Activated CD4-positive, alpha-beta T cell treated with anti-CD3 and anti-CD28 coated beads, Interleukin-2, amount 10 ng/mL, durations not matched to agents 7 days and 5 days (primary cell): ENCODE results near the gene PTPRN2. TPM values are rescaled to one million over a fixed set of nuclear protein-coding genes. Genes with fewer than 3 reads are reported as not detected.
"Not testable (repeated sequence)": the region's sequence is repeated elsewhere in the genome, so short reads cannot be mapped to it uniquely, and the experiment has no call there.

Source experiments
- CTCF ChIA-PET: fragments of 350-600 bp; sonication (Branson Sonifier 250); formaldehyde crosslinking; loops from one replicate; lab custom pipeline; 2021; ENCODE audit warnings: antibody characterized with exemption; lab: Charles Lee
- POLR2A ChIA-PET: fragments of 350-600 bp; sonication (Branson Sonifier 250); formaldehyde crosslinking; loops from one replicate; lab custom pipeline; 2021; ENCODE audit warnings: antibody characterized with exemption; lab: Charles Lee
- DNase-seq: peaks from one replicate; pipeline ENCODE4 v3.0.0-alpha.2; 2020
- H3K27ac Mint-ChIP-seq: one replicate; pipeline ENCODE4 v1.8.0; 2021; ENCODE audit warnings: mild to moderate bottlenecking, moderate library complexity, mixed read lengths
- H3K27me3 Mint-ChIP-seq: one replicate; pipeline ENCODE4 v1.8.0; 2021; ENCODE audit warnings: mixed read lengths
- H3K36me3 Mint-ChIP-seq: one replicate; pipeline ENCODE4 v1.8.0; 2021; ENCODE audit warnings: low read depth, mixed read lengths
- H3K4me1 Mint-ChIP-seq: one replicate; pipeline ENCODE4 v1.8.0; 2021; ENCODE audit warnings: mixed read lengths
- H3K4me3 Mint-ChIP-seq: one replicate; pipeline ENCODE4 v1.8.0; 2021; ENCODE audit warnings: mild to moderate bottlenecking, moderate library complexity, mixed read lengths
- H3K9me3 Mint-ChIP-seq: one replicate; pipeline ENCODE4 v1.8.0; 2021; ENCODE audit warnings: mixed read lengths
- total RNA-seq, 2 experiments: library from RNA; stranded (reverse); gene quantifications; one replicate each; pipeline ENCODE4 v1.2.3, GENCODE V29; 2021

Gene PTPRN2
- total RNA-seq, 2 experiments from 2014 or later = 2.6 to 2.7 TPM

DNA sequence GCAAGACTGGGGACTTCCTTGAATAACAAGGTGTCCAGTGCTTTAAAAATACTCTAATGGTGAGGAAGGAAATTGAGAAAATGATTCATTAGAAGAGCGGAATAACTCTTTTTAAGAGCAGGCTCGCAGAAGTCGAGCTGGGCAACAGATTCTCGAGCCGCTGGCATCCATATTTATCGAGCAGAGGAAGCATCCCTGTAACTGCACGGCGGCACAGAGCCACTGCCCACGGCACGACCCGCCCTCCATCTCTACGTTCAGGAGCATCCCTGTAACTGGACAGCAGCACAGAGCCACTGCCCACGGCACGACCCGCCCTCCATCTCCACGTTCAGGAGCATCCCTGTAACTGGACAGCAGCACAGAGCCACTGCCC lies 334.0 kb downstream of the PTPRN2 start:
- POLR2A ChIA-PET, DNase-seq, H3K27me3 Mint-ChIP-seq: not testable (repeated sequence)

DNA sequence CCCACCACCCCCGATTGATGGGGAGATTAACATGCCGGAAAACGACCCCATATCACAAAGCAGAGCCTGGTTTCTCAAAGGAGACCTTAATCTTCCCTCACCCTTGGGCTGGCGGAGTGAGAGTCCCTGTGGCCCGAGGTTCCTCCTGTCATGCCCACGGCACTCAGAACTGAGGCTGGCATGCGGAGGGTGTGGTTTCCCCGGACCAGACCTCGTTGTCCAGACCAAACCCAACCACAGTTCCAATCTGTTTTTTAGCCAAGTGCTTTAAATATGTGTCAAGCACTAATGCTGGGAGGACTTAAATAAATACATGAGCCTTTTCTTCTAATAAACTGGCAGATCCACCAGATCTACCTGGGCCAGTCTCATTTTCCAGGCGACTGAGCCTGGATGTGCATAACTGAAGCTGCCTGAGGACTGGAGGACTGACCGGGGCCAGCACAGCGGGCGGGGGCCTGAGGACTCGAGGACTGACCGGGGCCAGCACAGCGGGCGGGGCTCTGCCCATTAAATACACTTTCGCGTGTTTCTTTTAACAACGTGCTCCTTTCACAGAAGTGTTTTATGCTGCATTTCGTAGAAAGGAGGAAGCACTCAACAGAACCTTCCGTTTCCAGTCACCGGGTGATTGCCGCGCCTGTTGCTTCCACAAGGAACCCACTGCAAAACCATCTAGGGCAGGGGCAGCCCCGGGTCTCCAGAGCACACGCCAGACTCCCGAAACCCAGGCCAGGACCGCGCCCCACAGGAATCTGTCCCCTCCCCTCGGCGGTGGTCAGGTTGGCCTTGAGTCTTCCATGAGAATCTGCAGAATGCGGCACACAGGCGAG lies 334.6 kb downstream of the PTPRN2 start:
- Mint-ChIP-seq H3K36me3 (no peaks in the 10 kb centered on the region), H3K4me3 (no peak overlapping the region), H3K4me1 (no peaks in the 10 kb centered on the region), H3K27me3 (no peaks in the 10 kb centered on the region), H3K9me3 (peaks cover 4% of the 10 kb centered on the region), H3K27ac (no peak overlapping the region)
- ChIA-PET POLR2A (no interaction called here), CTCF (no interaction called here)
- no peak for DNase-seq

More for the DNA sequence above, 334.0 kb downstream of the PTPRN2 start:
- H3K4me3 Mint-ChIP-seq, H3K4me1 Mint-ChIP-seq, CTCF ChIA-PET, H3K27ac Mint-ChIP-seq, H3K9me3 Mint-ChIP-seq, H3K36me3 Mint-ChIP-seq: not testable (repeated sequence)

DNA sequence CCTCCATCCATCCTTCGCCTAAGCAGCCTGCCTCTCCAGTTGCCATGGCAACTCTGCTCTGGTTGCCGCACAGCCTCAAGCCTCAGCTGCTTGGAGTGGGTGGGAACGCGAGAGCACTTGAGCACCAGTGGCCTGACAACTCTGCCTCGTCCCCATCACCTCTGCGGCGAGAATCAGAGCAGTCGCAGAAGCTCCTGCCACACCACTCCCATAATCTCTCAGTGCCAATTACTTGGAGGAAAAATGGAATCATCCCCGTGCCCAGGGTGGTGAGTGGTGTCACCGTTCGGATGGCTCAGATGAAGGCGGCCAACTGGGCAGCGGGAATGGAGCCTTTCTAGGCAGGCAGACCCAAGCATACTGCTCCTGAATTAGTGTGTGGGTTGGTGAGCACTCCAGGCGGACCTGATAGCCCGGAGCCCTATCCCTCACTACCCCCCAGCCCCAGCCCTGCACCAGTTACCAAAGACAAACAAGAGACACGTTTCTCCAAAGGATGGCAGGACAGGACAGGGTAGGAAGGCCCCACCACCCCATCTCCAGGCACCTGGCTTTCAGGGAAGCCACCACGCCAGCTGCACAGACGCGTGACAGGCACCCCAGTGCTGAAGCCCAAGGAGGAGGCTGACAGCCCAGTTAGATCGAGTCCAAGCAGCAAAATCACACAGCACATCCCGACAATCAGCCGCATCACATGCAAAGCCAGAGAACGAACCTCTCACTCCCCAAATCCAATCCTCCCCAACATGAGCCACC lies 335.4 kb downstream of the PTPRN2 start:
- H3K36me3 Mint-ChIP-seq = no peaks in the 10 kb centered on the region
- H3K9me3 Mint-ChIP-seq = peaks cover 8% of the 10 kb centered on the region
- H3K4me3 Mint-ChIP-seq = no peak overlapping the region
- H3K27me3 Mint-ChIP-seq = no peaks in the 10 kb centered on the region
- no peaks in the 10 kb centered on the region for H3K4me1 Mint-ChIP-seq
- DNase-seq = no peak
- no peak overlapping the region for H3K27ac Mint-ChIP-seq
- POLR2A ChIA-PET = no interaction called here
- CTCF ChIA-PET = no interaction called here

DNA sequence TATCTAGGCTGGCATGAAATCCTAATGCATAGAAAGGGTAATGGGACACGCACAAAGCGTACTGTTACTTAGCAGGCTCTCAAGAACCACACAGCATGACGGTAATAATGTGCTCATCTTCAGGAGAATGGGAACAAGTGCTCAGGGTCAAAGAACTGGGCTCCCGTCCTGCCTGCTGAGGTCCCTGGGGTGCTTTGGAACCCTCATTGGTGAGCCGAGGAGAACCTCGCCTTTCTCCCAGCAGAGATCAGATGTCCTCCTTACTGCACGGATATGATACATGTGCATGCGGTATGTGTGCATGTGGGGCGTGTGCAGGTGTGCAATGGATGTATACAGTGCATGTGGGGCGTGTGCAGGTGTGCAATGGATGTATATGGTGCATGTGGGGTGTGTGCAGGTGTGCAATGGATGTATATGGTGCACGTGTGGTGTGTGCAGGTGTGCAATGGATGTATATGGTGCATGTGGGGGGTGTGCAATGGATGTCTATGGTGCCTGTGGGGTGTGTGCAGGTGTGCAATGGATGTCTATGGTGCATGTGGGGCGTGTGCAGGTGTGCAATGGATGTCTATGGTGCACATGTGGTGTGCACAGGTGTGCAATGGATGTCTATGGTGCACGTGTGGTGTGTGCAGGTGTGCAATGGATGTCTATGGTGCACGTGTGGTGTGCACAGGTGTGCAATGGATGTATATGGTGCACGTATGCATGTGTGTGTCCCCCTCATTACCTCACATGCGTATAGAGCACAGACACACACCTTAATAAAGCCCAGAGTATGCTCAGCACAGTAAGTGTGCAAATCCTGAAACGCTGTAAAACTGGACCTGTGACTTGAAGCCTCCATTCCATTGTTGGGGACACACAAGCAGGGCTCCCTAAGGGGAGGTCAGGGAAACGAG lies 336.3 kb downstream of the PTPRN2 start:
- Mint-ChIP-seq H3K4me3 (no peak overlapping the region), H3K27ac (no peak overlapping the region), H3K36me3 (no peaks in the 10 kb centered on the region), H3K9me3 (peaks cover 8% of the 10 kb centered on the region), H3K4me1 (no peaks in the 10 kb centered on the region), H3K27me3 (no peaks in the 10 kb centered on the region)
- ChIA-PET POLR2A (no interaction called here), CTCF (no interaction called here)
- no peak for DNase-seq

DNA sequence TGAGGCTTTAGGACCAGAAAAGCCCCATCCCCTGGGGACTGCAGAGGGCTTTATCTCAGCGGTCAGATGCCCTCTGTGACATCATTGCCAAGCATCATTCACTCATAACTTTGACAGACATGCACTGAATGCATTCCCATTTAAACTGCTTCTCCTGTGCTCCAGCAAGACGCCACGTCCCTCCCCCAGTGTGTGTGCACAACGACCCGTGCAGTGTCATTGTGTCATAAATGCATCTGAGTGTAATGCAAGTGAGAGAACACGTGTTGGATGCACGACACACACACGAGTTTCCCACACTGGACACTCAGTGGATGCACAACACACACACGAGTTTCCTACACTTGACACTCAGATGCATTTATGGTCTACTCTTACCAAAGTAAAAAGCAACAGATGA lies 337.9 kb downstream of the PTPRN2 start:
- ChIA-PET POLR2A (no interaction called here), CTCF (no interaction called here)
- Mint-ChIP-seq H3K4me3 (no peak overlapping the region), H3K27me3 (no peaks in the 10 kb centered on the region), H3K9me3 (peaks cover 11% of the 10 kb centered on the region), H3K4me1 (no peaks in the 10 kb centered on the region), H3K36me3 (no peaks in the 10 kb centered on the region), H3K27ac (no peak overlapping the region)
- DNase-seq = no peak

DNA sequence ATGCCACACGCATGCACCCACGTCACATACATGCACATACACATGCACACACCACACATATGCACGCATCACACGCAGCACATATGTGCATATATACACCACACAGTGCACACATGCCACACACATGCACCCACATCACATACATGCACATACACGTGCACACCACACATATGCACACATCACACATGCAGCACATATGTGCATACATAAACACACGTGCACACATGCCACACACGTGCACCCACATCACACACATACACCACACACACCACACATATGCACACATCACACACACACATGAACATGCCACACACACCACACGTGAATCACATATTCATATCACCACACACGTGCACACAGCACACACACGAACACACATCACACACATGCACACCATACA lies 338.8 kb downstream of the PTPRN2 start:
- POLR2A ChIA-PET = no interaction called here
- Mint-ChIP-seq H3K27me3 (no peaks in the 10 kb centered on the region), H3K9me3 (peaks cover 11% of the 10 kb centered on the region), H3K27ac (no peak overlapping the region), H3K4me3 (no peak overlapping the region), H3K36me3 (no peaks in the 10 kb centered on the region), H3K4me1 (no peaks in the 10 kb centered on the region)
- CTCF ChIA-PET = no interaction called here
- DNase-seq = no peak

DNA sequence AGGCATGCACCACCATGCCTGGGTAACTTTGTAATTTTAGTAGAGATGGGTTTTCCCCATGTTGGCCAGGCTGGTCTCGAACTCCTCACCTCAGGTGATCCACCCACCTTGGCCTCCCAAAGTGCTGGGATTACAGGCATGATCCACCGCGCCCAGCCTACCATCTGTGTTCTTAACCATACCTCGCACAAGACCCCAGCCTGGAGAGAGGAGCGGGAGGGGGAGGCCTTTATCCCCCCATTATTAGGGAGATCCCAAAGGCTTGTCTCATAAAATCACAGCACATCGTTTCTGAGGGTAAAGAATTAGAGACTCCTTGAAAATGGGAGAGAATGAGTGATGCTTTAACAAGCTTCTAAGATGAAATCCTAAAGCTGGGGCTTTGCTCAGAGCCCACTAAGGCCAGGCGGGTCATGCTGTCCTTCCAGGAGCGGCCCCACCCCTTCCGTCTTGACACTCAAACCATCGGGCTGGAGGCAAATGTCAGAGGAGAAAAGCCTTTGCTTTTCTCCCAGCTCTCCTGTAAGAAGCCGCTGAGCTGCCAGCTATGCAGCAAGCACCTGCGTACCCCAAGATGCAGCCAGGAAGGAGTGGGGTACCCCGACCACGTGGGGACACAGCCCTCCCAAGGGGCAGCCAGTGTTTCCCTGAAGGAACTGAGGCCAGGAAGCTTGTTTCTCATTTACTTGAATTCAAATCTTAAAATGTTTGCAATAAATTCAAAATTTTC lies 339.7 kb downstream of the PTPRN2 start:
- DNase-seq = no peak
- CTCF ChIA-PET = no interaction called here
- H3K4me3 Mint-ChIP-seq = no peak overlapping the region
- H3K9me3 Mint-ChIP-seq = peaks cover 11% of the 10 kb centered on the region
- H3K36me3 Mint-ChIP-seq = no peaks in the 10 kb centered on the region
- H3K27me3 Mint-ChIP-seq = no peaks in the 10 kb centered on the region
- no peaks in the 10 kb centered on the region for H3K4me1 Mint-ChIP-seq
- H3K27ac Mint-ChIP-seq = no peak overlapping the region
- POLR2A ChIA-PET = no interaction called here

DNA sequence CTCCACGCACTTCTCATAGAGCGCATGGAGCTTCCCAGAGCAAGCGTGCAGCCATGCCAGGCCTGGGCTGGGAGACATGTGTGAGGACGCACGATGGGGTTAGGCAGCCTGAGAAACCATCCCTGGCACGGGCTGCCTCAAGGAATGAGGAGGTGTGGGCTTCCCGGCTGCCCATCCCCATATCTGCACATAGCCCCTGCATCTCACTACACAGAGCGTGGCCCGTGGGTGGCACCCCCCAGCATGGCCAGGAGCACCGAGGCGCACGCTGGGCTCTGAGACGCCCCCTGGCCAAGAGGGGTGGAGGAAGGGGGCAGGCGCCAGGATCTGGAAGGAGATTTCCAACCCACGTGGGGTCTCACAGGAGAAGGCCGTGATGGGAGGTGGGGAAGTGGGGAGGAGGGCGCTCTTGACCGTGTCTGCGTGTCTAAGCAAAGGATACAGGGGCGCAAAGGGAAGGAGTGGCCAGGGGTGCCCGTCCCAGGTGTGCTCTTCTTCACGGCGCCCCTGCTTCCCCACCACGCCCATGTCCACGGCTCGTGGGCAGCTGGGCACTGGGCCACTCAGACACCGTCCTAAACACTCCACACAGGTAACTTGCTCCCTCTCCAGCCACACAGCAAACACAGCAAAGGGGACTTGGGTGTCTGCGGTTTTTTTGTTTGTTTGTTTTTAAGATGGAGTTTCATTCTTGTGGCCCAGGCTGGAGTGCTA lies 340.5 kb downstream of the PTPRN2 start:
- no peak for DNase-seq
- CTCF ChIA-PET = no interaction called here
- Mint-ChIP-seq H3K36me3 (no peaks in the 10 kb centered on the region), H3K4me1 (no peaks in the 10 kb centered on the region), H3K9me3 (peaks cover 11% of the 10 kb centered on the region), H3K27ac (no peak overlapping the region), H3K27me3 (no peaks in the 10 kb centered on the region), H3K4me3 (no peak overlapping the region)
- POLR2A ChIA-PET = no interaction called here

DNA sequence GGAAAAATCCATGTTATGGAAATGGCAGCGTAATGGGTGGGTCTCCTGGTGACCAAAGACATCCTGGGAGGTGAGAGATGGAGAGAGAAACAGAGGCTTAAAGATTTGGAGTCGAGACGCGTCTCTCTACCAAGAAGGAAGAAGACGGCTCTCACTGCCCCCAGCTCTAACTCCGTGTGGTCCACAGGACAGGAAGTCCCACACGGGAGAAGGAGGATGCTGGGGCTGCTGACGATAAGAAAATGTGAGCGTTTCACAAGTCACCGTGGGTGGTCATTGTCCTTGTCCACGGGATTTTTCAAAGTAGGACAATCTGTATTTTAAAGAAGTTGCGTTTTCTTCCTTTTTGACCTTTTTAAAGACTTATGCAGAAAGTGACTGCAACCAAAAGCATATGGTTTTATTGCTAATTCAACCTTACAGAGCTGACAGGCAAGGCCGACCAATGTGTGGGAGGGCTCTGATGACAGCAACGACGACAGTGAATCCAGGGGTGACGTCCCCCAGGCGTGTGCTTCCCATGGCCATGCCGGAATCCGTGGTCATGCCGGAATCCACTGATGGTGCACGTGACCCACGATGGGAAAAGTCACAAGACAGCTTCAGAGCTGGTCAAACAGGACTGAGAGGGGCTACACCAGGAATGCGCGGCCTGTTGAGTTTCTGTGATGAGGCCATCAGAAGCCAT lies 341.2 kb downstream of the PTPRN2 start:
- POLR2A ChIA-PET = no interaction called here
- peaks cover 11% of the 10 kb centered on the region for H3K9me3 Mint-ChIP-seq
- DNase-seq = no peak
- no peaks in the 10 kb centered on the region for H3K36me3 Mint-ChIP-seq
- no peaks in the 10 kb centered on the region for H3K27me3 Mint-ChIP-seq
- no peak overlapping the region for H3K4me3 Mint-ChIP-seq
- H3K27ac Mint-ChIP-seq = no peak overlapping the region
- no peaks in the 10 kb centered on the region for H3K4me1 Mint-ChIP-seq
- CTCF ChIA-PET = no interaction called here

DNA sequence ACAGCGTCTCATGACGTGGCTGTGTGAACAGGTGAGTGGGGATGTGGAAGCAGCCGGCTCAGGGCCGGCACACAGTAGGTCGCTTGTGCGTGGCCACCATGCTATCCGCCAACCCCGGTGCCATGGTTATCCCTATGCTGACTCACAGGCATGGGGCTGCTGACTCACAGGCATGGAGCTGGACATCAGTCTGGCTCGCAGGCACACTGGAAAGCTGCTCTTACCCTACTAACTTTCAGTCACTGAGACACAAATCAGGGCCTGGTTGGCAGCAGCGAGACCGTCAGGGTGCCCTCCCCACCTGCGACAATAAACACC lies 341.9 kb downstream of the PTPRN2 start:
- CTCF ChIA-PET = no interaction called here
- Mint-ChIP-seq H3K4me3 (no peak overlapping the region), H3K27ac (no peak overlapping the region), H3K9me3 (peaks cover 11% of the 10 kb centered on the region), H3K27me3 (no peaks in the 10 kb centered on the region), H3K4me1 (no peaks in the 10 kb centered on the region), H3K36me3 (no peaks in the 10 kb centered on the region)
- POLR2A ChIA-PET = no interaction called here
- no peak for DNase-seq

DNA sequence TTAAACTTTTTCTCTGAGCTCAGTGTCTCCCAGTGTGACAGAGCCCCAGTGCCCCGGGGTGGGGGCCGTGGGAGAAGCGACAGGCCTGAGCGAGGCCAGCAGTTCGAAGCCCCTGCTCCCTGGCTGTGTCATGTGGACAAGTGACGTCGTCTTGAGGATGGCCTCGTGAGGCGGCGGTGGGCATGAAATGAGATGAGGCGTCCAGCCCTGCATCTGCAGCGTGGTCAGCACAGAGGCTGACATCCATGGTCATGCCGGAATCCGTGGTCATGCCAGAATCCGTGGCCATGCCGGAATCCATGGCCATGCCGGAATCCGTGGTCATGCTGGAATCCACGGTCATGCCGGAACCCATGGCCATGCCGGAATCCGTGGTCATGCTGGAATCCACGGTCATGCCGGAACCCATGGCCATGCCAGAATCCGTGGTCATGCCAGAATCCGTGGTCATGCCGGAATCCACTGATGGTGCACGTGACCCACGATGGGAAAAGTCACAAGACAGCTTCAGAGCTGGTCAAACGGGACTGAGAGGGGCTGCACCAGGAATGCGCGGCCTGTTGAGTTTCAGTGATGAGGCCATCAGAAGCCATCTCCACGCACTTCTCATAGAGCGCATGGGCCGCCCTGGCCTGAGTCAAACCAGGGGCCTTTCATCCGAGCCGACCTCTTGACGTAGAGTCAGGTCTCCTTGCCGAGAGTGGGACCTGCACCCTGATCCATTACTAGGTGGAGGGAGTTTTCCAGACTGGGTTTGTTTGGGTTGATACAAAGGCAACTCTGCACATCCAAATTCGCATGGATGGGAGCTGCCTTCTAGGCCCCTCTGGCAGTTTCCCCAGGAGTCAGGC lies 342.5 kb downstream of the PTPRN2 start:
- H3K27ac Mint-ChIP-seq = no peak overlapping the region
- ChIA-PET CTCF (no interaction called here), POLR2A (no interaction called here)
- no peak overlapping the region for H3K4me3 Mint-ChIP-seq
- no peak for DNase-seq
- H3K4me1 Mint-ChIP-seq = no peaks in the 10 kb centered on the region
- H3K36me3 Mint-ChIP-seq = no peaks in the 10 kb centered on the region
- H3K9me3 Mint-ChIP-seq = peaks cover 8% of the 10 kb centered on the region
- no peaks in the 10 kb centered on the region for H3K27me3 Mint-ChIP-seq
